ENCODE results near the gene ALDH3B2.
"Not testable (repeated sequence)": the region's sequence is repeated elsewhere in the genome, so short reads cannot be mapped to it uniquely, and the experiment has no call there.

ALDH3B2 gene

GRCh38 chr11:67685641-67686332, 11.4 kb upstream of the ALDH3B2 start:
- not testable (repeated sequence) for DNase-seq (ENCODE audit: low spot score)

- not testable (repeated sequence) for DNase-seq (ENCODE audit: low spot score)
Observed at GRCh38 chr11:67682126-67683034, 8.0 kb upstream of the ALDH3B2 start.

- DNase-seq (ENCODE audit: low spot score) = no peak
Observed at GRCh38 chr11:67680696-67681470, 6.5 kb upstream of the ALDH3B2 start.

- DNase-seq (ENCODE audit: low spot score) = no peak
Observed at GRCh38 chr11:67675058-67675747, 780 bp upstream of the ALDH3B2 start.

- DNase-seq (ENCODE audit: low spot score) = no peak
Observed at GRCh38 chr11:67673902-67674301, 521 bp downstream of the ALDH3B2 start.

GRCh38 chr11:67673358-67673757, 1.1 kb downstream of the ALDH3B2 start:
- DNase-seq (ENCODE audit: low spot score) = no peak

- DNase-seq (ENCODE audit: low spot score) = no peak
Observed at GRCh38 chr11:67671211-67671520, 3.3 kb downstream of the ALDH3B2 start.

GRCh38 chr11:67670316-67671210, 3.9 kb downstream of the ALDH3B2 start:
- no peak for DNase-seq (ENCODE audit: low spot score)

GRCh38 chr11:67668192-67668551, 6.3 kb downstream of the ALDH3B2 start:
- DNase-seq (ENCODE audit: low spot score) = peak; percentile 3

- no peak for DNase-seq (ENCODE audit: low spot score)
Observed at GRCh38 chr11:67667490-67668191, 6.8 kb downstream of the ALDH3B2 start.

- peak; percentile 13 for DNase-seq (ENCODE audit: low spot score)
Observed at GRCh38 chr11:67666676-67667489, 7.5 kb downstream of the ALDH3B2 start.

GRCh38 chr11:67666303-67666645, 8.1 kb downstream of the ALDH3B2 start:
- DNase-seq (ENCODE audit: low spot score) = no peak

GRCh38 chr11:67665541-67666302, 8.7 kb downstream of the ALDH3B2 start:
- peak; percentile 20 for DNase-seq (ENCODE audit: low spot score)

- DNase-seq (ENCODE audit: low spot score) = peak; percentile 5
Observed at GRCh38 chr11:67664696-67665540, 9.5 kb downstream of the ALDH3B2 start.

- DNase-seq (ENCODE audit: low spot score) = no peak
Observed at GRCh38 chr11:67664213-67664585, 10.2 kb downstream of the ALDH3B2 start.

- peak; percentile 3 for DNase-seq (ENCODE audit: low spot score)
Observed at GRCh38 chr11:67663532-67664212, 10.8 kb downstream of the ALDH3B2 start.

GRCh38 chr11:67662835-67663531, 11.4 kb downstream of the ALDH3B2 start:
- no peak for DNase-seq (ENCODE audit: low spot score)

Measured in AG08396 (cell line).